ENCODE data around the gene CD2BP2. TPM values are rescaled to one million over a fixed set of nuclear protein-coding genes. Genes with fewer than 3 reads are reported as not detected.
A peak's percentile ranks its signal among the peaks of the same experiment; 100 is the strongest.

Gene CD2BP2
- total and polyA plus RNA-seq, 9 of the 15 experiments (the other 6 are each of a cell fraction or from before 2014, with no cell fraction given) = 3.9 to 51.1 (median 32.8) TPM

DNA sequence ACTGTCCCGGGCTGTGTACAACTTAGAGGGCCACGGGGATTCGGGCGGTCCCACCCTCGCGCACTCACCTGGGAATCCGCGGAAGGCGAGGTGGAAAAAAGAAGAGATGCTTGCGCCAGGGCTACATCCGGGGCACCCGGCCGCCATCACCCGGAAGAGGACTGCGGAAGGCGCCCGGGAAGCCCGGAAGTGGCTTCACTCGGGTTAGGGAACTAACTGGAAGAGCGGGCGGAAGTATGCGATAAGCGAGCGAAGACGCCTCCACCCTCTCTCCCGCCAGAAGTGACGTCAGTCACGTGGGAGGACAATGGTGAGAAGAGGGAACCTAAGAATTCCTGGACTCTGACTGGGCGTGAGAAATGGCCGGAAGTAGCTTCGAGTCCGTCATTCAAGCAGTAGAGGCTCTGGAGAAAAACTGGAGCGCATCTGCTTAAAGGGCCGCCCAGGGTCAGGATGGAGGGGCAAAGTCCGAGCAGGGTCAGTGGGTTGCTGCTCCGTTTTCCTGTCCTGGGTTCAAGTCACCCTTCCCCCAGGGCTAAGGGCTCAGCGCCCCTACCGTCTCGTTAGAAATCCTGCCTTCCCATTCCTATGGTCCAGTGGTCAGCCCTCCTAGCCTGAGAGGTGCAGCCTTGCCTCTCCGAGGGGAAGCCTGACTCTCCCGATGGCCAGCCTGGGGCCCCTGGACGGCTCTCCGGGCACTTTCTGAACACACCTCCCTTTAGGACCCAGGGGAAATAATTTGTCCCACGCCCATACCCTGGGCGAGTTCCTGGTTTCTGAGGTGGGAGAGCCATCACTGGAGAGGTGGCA is at the start of gene CD2BP2 (continued):
- TF ChIP-seq, protein P1, sequence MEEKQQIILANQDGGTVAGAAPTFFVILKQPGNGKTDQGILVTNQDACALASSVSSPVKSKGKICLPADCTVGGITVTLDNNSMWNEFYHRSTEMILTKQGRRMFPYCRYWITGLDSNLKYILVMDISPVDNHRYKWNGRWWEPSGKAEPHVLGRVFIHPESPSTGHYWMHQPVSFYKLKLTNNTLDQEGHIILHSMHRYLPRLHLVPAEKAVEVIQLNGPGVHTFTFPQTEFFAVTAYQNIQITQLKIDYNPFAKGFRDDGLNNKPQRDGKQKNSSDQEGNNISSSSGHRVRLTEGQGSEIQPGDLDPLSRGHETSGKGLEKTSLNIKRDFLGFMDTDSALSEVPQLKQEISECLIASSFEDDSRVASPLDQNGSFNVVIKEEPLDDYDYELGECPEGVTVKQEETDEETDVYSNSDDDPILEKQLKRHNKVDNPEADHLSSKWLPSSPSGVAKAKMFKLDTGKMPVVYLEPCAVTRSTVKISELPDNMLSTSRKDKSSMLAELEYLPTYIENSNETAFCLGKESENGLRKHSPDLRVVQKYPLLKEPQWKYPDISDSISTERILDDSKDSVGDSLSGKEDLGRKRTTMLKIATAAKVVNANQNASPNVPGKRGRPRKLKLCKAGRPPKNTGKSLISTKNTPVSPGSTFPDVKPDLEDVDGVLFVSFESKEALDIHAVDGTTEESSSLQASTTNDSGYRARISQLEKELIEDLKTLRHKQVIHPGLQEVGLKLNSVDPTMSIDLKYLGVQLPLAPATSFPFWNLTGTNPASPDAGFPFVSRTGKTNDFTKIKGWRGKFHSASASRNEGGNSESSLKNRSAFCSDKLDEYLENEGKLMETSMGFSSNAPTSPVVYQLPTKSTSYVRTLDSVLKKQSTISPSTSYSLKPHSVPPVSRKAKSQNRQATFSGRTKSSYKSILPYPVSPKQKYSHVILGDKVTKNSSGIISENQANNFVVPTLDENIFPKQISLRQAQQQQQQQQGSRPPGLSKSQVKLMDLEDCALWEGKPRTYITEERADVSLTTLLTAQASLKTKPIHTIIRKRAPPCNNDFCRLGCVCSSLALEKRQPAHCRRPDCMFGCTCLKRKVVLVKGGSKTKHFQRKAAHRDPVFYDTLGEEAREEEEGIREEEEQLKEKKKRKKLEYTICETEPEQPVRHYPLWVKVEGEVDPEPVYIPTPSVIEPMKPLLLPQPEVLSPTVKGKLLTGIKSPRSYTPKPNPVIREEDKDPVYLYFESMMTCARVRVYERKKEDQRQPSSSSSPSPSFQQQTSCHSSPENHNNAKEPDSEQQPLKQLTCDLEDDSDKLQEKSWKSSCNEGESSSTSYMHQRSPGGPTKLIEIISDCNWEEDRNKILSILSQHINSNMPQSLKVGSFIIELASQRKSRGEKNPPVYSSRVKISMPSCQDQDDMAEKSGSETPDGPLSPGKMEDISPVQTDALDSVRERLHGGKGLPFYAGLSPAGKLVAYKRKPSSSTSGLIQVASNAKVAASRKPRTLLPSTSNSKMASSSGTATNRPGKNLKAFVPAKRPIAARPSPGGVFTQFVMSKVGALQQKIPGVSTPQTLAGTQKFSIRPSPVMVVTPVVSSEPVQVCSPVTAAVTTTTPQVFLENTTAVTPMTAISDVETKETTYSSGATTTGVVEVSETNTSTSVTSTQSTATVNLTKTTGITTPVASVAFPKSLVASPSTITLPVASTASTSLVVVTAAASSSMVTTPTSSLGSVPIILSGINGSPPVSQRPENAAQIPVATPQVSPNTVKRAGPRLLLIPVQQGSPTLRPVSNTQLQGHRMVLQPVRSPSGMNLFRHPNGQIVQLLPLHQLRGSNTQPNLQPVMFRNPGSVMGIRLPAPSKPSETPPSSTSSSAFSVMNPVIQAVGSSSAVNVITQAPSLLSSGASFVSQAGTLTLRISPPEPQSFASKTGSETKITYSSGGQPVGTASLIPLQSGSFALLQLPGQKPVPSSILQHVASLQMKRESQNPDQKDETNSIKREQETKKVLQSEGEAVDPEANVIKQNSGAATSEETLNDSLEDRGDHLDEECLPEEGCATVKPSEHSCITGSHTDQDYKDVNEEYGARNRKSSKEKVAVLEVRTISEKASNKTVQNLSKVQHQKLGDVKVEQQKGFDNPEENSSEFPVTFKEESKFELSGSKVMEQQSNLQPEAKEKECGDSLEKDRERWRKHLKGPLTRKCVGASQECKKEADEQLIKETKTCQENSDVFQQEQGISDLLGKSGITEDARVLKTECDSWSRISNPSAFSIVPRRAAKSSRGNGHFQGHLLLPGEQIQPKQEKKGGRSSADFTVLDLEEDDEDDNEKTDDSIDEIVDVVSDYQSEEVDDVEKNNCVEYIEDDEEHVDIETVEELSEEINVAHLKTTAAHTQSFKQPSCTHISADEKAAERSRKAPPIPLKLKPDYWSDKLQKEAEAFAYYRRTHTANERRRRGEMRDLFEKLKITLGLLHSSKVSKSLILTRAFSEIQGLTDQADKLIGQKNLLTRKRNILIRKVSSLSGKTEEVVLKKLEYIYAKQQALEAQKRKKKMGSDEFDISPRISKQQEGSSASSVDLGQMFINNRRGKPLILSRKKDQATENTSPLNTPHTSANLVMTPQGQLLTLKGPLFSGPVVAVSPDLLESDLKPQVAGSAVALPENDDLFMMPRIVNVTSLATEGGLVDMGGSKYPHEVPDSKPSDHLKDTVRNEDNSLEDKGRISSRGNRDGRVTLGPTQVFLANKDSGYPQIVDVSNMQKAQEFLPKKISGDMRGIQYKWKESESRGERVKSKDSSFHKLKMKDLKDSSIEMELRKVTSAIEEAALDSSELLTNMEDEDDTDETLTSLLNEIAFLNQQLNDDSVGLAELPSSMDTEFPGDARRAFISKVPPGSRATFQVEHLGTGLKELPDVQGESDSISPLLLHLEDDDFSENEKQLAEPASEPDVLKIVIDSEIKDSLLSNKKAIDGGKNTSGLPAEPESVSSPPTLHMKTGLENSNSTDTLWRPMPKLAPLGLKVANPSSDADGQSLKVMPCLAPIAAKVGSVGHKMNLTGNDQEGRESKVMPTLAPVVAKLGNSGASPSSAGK (IDR thresholded peaks at IDR 0.05) = peak; percentile 86; the same call in 1 of the 2 replicates
- TF ChIP-seq BHLHE40 (IDR thresholded peaks at IDR 0.05; ENCODE audit: low read length) = peak; percentile 95
- TF ChIP-seq NFATC3 (IDR thresholded peaks at IDR 0.05) = no peak
- TF ChIP-seq NONO (IDR thresholded peaks at IDR 0.05; ENCODE audit: low read depth in 2 of 2, low read length in 1 of 2) = no peak
- peak; percentile 79 for TF ChIP-seq ASH1L (IDR thresholded peaks at IDR 0.05; ENCODE audit: borderline replicate concordance, low read depth, partially characterized antibody)
- peak; percentile 82; the same call in 1 of the 2 replicates for TF ChIP-seq SOX6 (IDR thresholded peaks at IDR 0.05)
- TF ChIP-seq, protein P2, sequence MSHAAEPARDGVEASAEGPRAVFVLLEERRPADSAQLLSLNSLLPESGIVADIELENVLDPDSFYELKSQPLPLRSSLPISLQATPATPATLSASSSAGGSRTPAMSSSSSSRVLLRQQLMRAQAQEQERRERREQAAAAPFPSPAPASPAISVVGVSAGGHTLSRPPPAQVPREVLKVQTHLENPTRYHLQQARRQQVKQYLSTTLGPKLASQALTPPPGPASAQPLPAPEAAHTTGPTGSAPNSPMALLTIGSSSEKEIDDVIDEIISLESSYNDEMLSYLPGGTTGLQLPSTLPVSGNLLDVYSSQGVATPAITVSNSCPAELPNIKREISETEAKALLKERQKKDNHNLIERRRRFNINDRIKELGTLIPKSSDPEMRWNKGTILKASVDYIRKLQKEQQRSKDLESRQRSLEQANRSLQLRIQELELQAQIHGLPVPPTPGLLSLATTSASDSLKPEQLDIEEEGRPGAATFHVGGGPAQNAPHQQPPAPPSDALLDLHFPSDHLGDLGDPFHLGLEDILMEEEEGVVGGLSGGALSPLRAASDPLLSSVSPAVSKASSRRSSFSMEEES (CRISPR knock-in tag; IDR thresholded peaks at IDR 0.05) = peak; percentile 93
- TF ChIP-seq RBM25 (IDR thresholded peaks at IDR 0.05; ENCODE audit: low read depth, low read length, severe bottlenecking) = no peak
- peak; percentile 53; the same call in 1 of the 2 replicates for TF ChIP-seq ZNF589 (CRISPR knock-in tag; IDR thresholded peaks at IDR 0.05; ENCODE audit: low read depth)
- no peak; the same call in 1 of the 2 replicates for TF ChIP-seq SMARCA5 (IDR thresholded peaks at IDR 0.05)
- TF ChIP-seq ZNF707 (CRISPR knock-in tag; conservative IDR thresholded peaks at IDR 0.05) = no peak
- TF ChIP-seq, protein P3, sequence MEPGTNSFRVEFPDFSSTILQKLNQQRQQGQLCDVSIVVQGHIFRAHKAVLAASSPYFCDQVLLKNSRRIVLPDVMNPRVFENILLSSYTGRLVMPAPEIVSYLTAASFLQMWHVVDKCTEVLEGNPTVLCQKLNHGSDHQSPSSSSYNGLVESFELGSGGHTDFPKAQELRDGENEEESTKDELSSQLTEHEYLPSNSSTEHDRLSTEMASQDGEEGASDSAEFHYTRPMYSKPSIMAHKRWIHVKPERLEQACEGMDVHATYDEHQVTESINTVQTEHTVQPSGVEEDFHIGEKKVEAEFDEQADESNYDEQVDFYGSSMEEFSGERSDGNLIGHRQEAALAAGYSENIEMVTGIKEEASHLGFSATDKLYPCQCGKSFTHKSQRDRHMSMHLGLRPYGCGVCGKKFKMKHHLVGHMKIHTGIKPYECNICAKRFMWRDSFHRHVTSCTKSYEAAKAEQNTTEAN (CRISPR knock-in tag; IDR thresholded peaks at IDR 0.05) = 0 out of 2 replicates have a peak, but pooled peaks have one; percentile 47
